ENCODE measurements around the gene BPIFA1. TPM values are rescaled to one million over a fixed set of nuclear protein-coding genes. Genes with fewer than 3 reads are reported as not detected.

BPIFA1 gene
- polyA plus RNA-seq, 3 donors from 2014 or later = not detected

- no peak for DNase-seq
- Mint-ChIP-seq H3K36me3 (no peaks in the 10 kb centered on the region), H3K4me1 (no peaks in the 10 kb centered on the region), H3K27me3 (ENCODE audit: low read depth in 3 of 3) (peaks cover 0 to 9% (median 4%) of the 10 kb centered on the region in 3 donors), H3K9me3 (no peaks in the 10 kb centered on the region), H3K4me3 (no peak overlapping the region), H3K27ac (no peak overlapping the region)
These were observed 40.7 kb downstream of the BPIFA1 start for GRCh38 chr20:33276303-33277113.

GRCh38 chr20:33277471-33278441 lies 42.0 kb downstream of the BPIFA1 start:
- no peaks in the 10 kb centered on the region for H3K36me3 Mint-ChIP-seq
- H3K27me3 Mint-ChIP-seq (ENCODE audit: low read depth in 3 of 3) = peaks cover 0 to 7% (median 4%) of the 10 kb centered on the region in 3 donors
- no peak for DNase-seq
- no peak overlapping the region for H3K27ac Mint-ChIP-seq
- no peak overlapping the region for H3K4me3 Mint-ChIP-seq
- H3K9me3 Mint-ChIP-seq = no peaks in the 10 kb centered on the region
- H3K4me1 Mint-ChIP-seq = no peaks in the 10 kb centered on the region

GRCh38 chr20:33278700-33279099 lies 42.9 kb downstream of the BPIFA1 start:
- Mint-ChIP-seq H3K9me3 (no peaks in the 10 kb centered on the region), H3K36me3 (no peaks in the 10 kb centered on the region), H3K27me3 (ENCODE audit: low read depth in 3 of 3) (peaks cover 0 to 9% (median 2%) of the 10 kb centered on the region in 3 donors), H3K4me1 (no peaks in the 10 kb centered on the region), H3K27ac (no peak overlapping the region), H3K4me3 (no peak overlapping the region)
- no peak for DNase-seq

GRCh38 chr20:33279261-33279910 lies 43.6 kb downstream of the BPIFA1 start:
- Mint-ChIP-seq H3K27ac (no peak overlapping the region), H3K36me3 (no peaks in the 10 kb centered on the region), H3K27me3 (ENCODE audit: low read depth in 3 of 3) (peaks cover 0 to 10% (median 2%) of the 10 kb centered on the region in 3 donors), H3K4me3 (no peak overlapping the region), H3K4me1 (no peaks in the 10 kb centered on the region), H3K9me3 (no peaks in the 10 kb centered on the region)
- DNase-seq = no peak

- Mint-ChIP-seq H3K9me3 (no peaks in the 10 kb centered on the region), H3K4me3 (no peak overlapping the region), H3K27ac (no peak overlapping the region), H3K4me1 (no peaks in the 10 kb centered on the region), H3K27me3 (ENCODE audit: low read depth in 3 of 3) (peaks cover 0 to 14% (median 2%) of the 10 kb centered on the region in 3 donors), H3K36me3 (no peaks in the 10 kb centered on the region)
- DNase-seq = no peak
These were observed 44.3 kb downstream of the BPIFA1 start for GRCh38 chr20:33280000-33280680.

GRCh38 chr20:33280775-33281174 lies 45.0 kb downstream of the BPIFA1 start:
- no peaks in the 10 kb centered on the region for H3K36me3 Mint-ChIP-seq
- no peaks in the 10 kb centered on the region for H3K9me3 Mint-ChIP-seq
- H3K27me3 Mint-ChIP-seq (ENCODE audit: low read depth in 3 of 3) = peaks cover 0 to 15% (median 2%) of the 10 kb centered on the region in 3 donors
- no peak for DNase-seq
- H3K27ac Mint-ChIP-seq = no peak overlapping the region
- H3K4me1 Mint-ChIP-seq = no peaks in the 10 kb centered on the region
- no peak overlapping the region for H3K4me3 Mint-ChIP-seq

GRCh38 chr20:33281550-33282146 lies 45.9 kb downstream of the BPIFA1 start:
- Mint-ChIP-seq H3K4me3 (no peak overlapping the region), H3K27me3 (ENCODE audit: low read depth in 3 of 3) (peaks cover 0 to 15% (median 0%) of the 10 kb centered on the region in 3 donors), H3K36me3 (no peaks in the 10 kb centered on the region), H3K27ac (no peak overlapping the region), H3K9me3 (no peaks in the 10 kb centered on the region), H3K4me1 (no peaks in the 10 kb centered on the region)
- no peak for DNase-seq

GRCh38 chr20:33282196-33282934 lies 46.6 kb downstream of the BPIFA1 start:
- Mint-ChIP-seq H3K9me3 (no peaks in the 10 kb centered on the region), H3K4me1 (no peaks in the 10 kb centered on the region), H3K36me3 (no peaks in the 10 kb centered on the region), H3K27me3 (ENCODE audit: low read depth in 3 of 3) (peaks cover 0 to 15% (median 5%) of the 10 kb centered on the region in 3 donors), H3K4me3 (no peak overlapping the region), H3K27ac (no peak overlapping the region)
- DNase-seq = no peak

- Mint-ChIP-seq H3K27ac (peak within 1 kb of the TSS in 1 of 6 donors; percentile 7), H3K36me3 (no peaks in the 10 kb centered on the region), H3K4me3 (no peak within 1 kb of the TSS), H3K9me3 (no peaks in the 10 kb centered on the region), H3K27me3 (ENCODE audit: low read depth in 3 of 3) (peaks cover 0 to 15% (median 5%) of the 10 kb centered on the region in 3 donors), H3K4me1 (no peaks in the 10 kb centered on the region)
- DNase-seq = no peak
These were observed 47.3 kb downstream of the BPIFA1 start, which contains the start of gene BPIFB1 for GRCh38 chr20:33282991-33283555. Gene BPIFB1 (plus strand): TSS chr20:33283214. CDS start chr20:33286074, 2,860 bp downstream.

- Mint-ChIP-seq H3K9me3 (no peaks in the 10 kb centered on the region), H3K27me3 (ENCODE audit: low read depth in 3 of 3) (peaks cover 2 to 16% (median 5%) of the 10 kb centered on the region in 3 donors)
- no peak for DNase-seq
These were observed 48.5 kb downstream of the BPIFA1 start for GRCh38 chr20:33284284-33284683.

GRCh38 chr20:33284937-33285336 lies 49.1 kb downstream of the BPIFA1 start:
- Mint-ChIP-seq H3K27me3 (ENCODE audit: low read depth in 3 of 3) (peaks cover 2 to 14% (median 5%) of the 10 kb centered on the region in 3 donors), H3K4me1 (no peaks in the 10 kb centered on the region), H3K4me3 (no peak overlapping the region), H3K9me3 (no peaks in the 10 kb centered on the region), H3K36me3 (no peaks in the 10 kb centered on the region), H3K27ac (no peak overlapping the region)
- no peak for DNase-seq

More at GRCh38 chr20:33284284-33284683, 48.5 kb downstream of the BPIFA1 start:
- Mint-ChIP-seq H3K27ac (no peak overlapping the region), H3K36me3 (no peaks in the 10 kb centered on the region), H3K4me1 (no peaks in the 10 kb centered on the region), H3K4me3 (no peak overlapping the region)

GRCh38 chr20:33285861-33286495 lies 50.2 kb downstream of the BPIFA1 start:
- Mint-ChIP-seq H3K36me3 (no peaks in the 10 kb centered on the region), H3K4me1 (no peaks in the 10 kb centered on the region), H3K27ac (no peak overlapping the region), H3K9me3 (no peaks in the 10 kb centered on the region), H3K27me3 (ENCODE audit: low read depth in 3 of 3) (peaks cover 2 to 12% (median 5%) of the 10 kb centered on the region in 3 donors), H3K4me3 (no peak overlapping the region)
- DNase-seq = no peak

Data from immature natural killer cell (primary cell).